ENCODE results near the gene RBM28. TPM values are rescaled to one million over a fixed set of nuclear protein-coding genes. Genes with fewer than 3 reads are reported as not detected.

Gene RBM28
- total RNA-seq, 1 experiment from 2014 or later = 54.1 TPM

DNA sequence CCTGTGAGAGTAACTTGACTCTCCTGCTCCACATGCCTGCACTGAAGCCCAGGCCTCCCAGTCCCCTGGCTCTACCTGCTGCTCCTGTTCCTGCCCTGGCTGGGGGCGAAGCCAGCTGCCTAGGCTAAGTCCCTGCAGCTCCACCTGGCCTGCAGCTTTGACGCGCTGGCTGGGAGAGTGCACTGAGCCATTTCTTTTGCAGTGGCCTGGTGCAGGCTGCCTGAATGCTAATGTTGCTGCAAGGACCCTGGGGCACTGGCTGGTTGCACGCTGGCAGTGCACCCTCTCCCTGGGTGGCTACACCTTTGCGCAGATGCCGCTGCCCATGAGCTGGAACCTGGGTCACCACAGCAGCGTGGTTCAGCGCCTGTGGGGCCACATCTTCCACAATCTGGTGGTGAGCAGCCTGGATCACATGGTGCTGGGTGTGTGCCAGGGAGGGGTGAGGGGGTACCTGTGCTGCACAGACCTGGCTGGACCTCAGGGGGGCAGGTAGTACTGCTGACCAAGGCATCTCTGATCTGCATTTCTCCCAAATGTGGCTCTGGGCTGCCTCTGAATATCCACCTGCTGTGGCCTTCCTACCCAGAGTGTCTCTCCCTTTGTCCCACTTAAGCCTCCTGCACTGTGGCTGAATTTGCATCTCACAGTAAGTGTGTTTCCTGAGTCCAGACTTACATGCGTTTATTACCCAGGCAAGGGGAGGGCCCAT, 46.1 kb upstream of the RBM28 start:
- Histone ChIP-seq H3K4me1 (ENCODE audit: control insufficient read depth, insufficient read depth, low read length) (0 out of 2 replicates have a peak, but pooled peaks cover 5% of the 10 kb centered on the region), H3K27ac (ENCODE audit: low read length) (no peak overlapping the region), H3K27me3 (ENCODE audit: control insufficient read depth, insufficient read depth, low read length) (no peaks in the 10 kb centered on the region), H3K4me3 (ENCODE audit: low read depth in 2 of 2, low read length in 2 of 2) (no peak overlapping the region), H3K9me3 (ENCODE audit: control insufficient read depth, insufficient read depth, low read depth, low read length) (no peaks in the 10 kb centered on the region), H3K36me3 (ENCODE audit: control insufficient read depth, insufficient read depth, low read length) (no peaks in the 10 kb centered on the region; the same call in 1 of the 2 replicates)
- ATAC-seq (peak; percentile 11; the same call in 1 of the 2 replicates), DNase-seq (ENCODE audit: low read depth, low spot score) (no peak)
- TF ChIP-seq SIN3A (IDR thresholded peaks at IDR 0.05; ENCODE audit: borderline replicate concordance, insufficient read depth, low read depth, low read length) = no peak
- TF ChIP-seq, protein P1, sequence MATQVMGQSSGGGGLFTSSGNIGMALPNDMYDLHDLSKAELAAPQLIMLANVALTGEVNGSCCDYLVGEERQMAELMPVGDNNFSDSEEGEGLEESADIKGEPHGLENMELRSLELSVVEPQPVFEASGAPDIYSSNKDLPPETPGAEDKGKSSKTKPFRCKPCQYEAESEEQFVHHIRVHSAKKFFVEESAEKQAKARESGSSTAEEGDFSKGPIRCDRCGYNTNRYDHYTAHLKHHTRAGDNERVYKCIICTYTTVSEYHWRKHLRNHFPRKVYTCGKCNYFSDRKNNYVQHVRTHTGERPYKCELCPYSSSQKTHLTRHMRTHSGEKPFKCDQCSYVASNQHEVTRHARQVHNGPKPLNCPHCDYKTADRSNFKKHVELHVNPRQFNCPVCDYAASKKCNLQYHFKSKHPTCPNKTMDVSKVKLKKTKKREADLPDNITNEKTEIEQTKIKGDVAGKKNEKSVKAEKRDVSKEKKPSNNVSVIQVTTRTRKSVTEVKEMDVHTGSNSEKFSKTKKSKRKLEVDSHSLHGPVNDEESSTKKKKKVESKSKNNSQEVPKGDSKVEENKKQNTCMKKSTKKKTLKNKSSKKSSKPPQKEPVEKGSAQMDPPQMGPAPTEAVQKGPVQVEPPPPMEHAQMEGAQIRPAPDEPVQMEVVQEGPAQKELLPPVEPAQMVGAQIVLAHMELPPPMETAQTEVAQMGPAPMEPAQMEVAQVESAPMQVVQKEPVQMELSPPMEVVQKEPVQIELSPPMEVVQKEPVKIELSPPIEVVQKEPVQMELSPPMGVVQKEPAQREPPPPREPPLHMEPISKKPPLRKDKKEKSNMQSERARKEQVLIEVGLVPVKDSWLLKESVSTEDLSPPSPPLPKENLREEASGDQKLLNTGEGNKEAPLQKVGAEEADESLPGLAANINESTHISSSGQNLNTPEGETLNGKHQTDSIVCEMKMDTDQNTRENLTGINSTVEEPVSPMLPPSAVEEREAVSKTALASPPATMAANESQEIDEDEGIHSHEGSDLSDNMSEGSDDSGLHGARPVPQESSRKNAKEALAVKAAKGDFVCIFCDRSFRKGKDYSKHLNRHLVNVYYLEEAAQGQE (IDR thresholded peaks at IDR 0.05; ENCODE audit: insufficient read depth in 1 of 2, low read depth in 2 of 2, low read length in 1 of 2) = no peak
- TF ChIP-seq TCF7L2 (IDR thresholded peaks at IDR 0.05; ENCODE audit: low read depth, low read length) = no peak
- TF ChIP-seq, protein P2, sequence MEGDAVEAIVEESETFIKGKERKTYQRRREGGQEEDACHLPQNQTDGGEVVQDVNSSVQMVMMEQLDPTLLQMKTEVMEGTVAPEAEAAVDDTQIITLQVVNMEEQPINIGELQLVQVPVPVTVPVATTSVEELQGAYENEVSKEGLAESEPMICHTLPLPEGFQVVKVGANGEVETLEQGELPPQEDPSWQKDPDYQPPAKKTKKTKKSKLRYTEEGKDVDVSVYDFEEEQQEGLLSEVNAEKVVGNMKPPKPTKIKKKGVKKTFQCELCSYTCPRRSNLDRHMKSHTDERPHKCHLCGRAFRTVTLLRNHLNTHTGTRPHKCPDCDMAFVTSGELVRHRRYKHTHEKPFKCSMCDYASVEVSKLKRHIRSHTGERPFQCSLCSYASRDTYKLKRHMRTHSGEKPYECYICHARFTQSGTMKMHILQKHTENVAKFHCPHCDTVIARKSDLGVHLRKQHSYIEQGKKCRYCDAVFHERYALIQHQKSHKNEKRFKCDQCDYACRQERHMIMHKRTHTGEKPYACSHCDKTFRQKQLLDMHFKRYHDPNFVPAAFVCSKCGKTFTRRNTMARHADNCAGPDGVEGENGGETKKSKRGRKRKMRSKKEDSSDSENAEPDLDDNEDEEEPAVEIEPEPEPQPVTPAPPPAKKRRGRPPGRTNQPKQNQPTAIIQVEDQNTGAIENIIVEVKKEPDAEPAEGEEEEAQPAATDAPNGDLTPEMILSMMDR (IDR thresholded peaks at IDR 0.05) = no peak
- no peak for TF ChIP-seq POLR2AphosphoS5 (IDR thresholded peaks at IDR 0.05; ENCODE audit: low read depth, low read length)
- in situ Hi-C loops (cut with HindIII; ENCODE audit: low pct_unique_long_range_greater_than_20kb, low sequenced_read_pairs) (no loop called here), intact Hi-C loops (cut with micrococcal nuclease; ENCODE audit: unreplicated experiment) (no loop called here)
- ChIA-PET POLR2A (no interaction called here), CTCF (interaction anchor here (0.6 to 1.1 kb wide), 2 partner anchors 22 to 43 kb away, joined by 4 to 8 read pairs; no protein-coding TSS in a partner anchor)
- BruUV-seq (replicated peaks) = no TSS peak

DNA sequence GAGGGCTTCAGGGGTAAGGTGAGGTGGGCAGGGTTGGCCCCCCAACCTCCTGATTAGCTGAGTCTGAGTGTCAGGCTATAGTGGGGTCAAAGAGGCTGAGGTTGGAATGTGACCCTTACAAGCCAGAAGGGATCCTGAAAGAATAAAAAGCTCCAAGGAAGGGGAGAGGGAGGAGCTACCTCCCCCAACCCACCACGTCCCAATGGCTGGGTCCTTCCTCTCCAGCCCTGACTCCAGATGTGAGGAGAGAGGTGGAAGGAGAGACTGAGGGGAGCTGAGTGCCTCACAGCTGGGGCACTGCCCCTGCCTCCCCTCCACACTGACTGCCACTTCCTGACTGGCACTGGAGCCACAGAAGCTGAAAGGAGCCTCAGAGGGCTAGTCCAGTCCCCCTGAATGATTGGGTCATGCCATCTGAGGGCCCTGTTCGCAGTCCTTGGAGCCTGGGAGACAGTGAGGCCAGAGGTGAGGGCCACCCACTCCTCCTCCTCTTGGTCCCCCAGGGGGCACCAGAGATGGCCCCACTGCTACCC, 45.4 kb upstream of the RBM28 start:
- in situ Hi-C loops (cut with HindIII; ENCODE audit: low pct_unique_long_range_greater_than_20kb, low sequenced_read_pairs) = no loop called here
- TF ChIP-seq SIN3A (IDR thresholded peaks at IDR 0.05; ENCODE audit: borderline replicate concordance, insufficient read depth, low read depth, low read length) (no peak), POLR2AphosphoS5 (IDR thresholded peaks at IDR 0.05; ENCODE audit: low read depth, low read length) (no peak), TCF7L2 (IDR thresholded peaks at IDR 0.05; ENCODE audit: low read depth, low read length) (no peak)
- TF ChIP-seq, protein P1 (IDR thresholded peaks at IDR 0.05; ENCODE audit: insufficient read depth in 1 of 2, low read depth in 2 of 2, low read length in 1 of 2) = no peak
- TF ChIP-seq, protein P2 (IDR thresholded peaks at IDR 0.05) = no peak
- BruUV-seq (replicated peaks) = no TSS peak
- no peaks in the 10 kb centered on the region for H3K27me3 ChIP-seq (ENCODE audit: control insufficient read depth, insufficient read depth, low read length)
- no peak for DNase-seq (ENCODE audit: low read depth, low spot score)
- no peaks in the 10 kb centered on the region for H3K36me3 ChIP-seq (ENCODE audit: control insufficient read depth, insufficient read depth, low read length)
- H3K4me1 ChIP-seq (ENCODE audit: control insufficient read depth, insufficient read depth, low read length) = 0 out of 2 replicates have a peak, but pooled peaks cover 5% of the 10 kb centered on the region
- ChIA-PET CTCF (interaction anchor here (0.6 to 1.1 kb wide), 2 partner anchors 22 to 42 kb away, joined by 4 to 8 read pairs; no protein-coding TSS in a partner anchor), POLR2A (no interaction called here)
- no peak overlapping the region for H3K27ac ChIP-seq (ENCODE audit: low read length)
- intact Hi-C loops (cut with micrococcal nuclease; ENCODE audit: unreplicated experiment) = no loop called here
- no peak overlapping the region for H3K4me3 ChIP-seq (ENCODE audit: low read depth in 2 of 2, low read length in 2 of 2)
- ATAC-seq = peak; percentile 23; the same call in 1 of the 2 replicates
- H3K9me3 ChIP-seq (ENCODE audit: control insufficient read depth, insufficient read depth, low read depth, low read length) = no peaks in the 10 kb centered on the region

Measured in Panc1 (cell line).